ENCODE measurements around the gene CCT6B. TPM values are rescaled to one million over a fixed set of nuclear protein-coding genes. Genes with fewer than 3 reads are reported as not detected.

Gene CCT6B
- total and polyA plus RNA-seq, 12 donors: 2.1 to 14.3 (median 4.7) TPM

- Histone ChIP-seq H3K36me3 (replicated peaks in 1 of 2) (no peaks in the 10 kb centered on the region), H3K4me3 (no peak overlapping the region), H3K9me3 (replicated peaks in 1 of 3) (no peaks in the 10 kb centered on the region), H3K27ac (no peak overlapping the region), H3K27me3 (no peaks in the 10 kb centered on the region), H3K4me1 (replicated peaks in 1 of 2) (no peaks in the 10 kb centered on the region)
- intact Hi-C loops (cut with DNase I): no loop called here
- DNase-seq: no peak
- 44 to 61% (median 46%) methylated on average over 8 to 12 of the region's 12 CpGs for WGBS, 4 donors
- TF ChIP-seq POLR2A (IDR thresholded peaks at IDR 0.05): no peak
- no peak for TF ChIP-seq CTCF (IDR thresholded peaks at IDR 0.05)
These were observed 77.9 kb downstream of the CCT6B start for GRCh38 chr17:34883106-34884000.

- H3K27me3 ChIP-seq: no peaks in the 10 kb centered on the region
- DNase-seq: no peak
- no peaks in the 10 kb centered on the region for H3K9me3 ChIP-seq (replicated peaks in 1 of 3)
- WGBS, 4 donors: 45 to 53% (median 48%) methylated on average over 3 of the region's 3 CpGs
- TF ChIP-seq POLR2A (IDR thresholded peaks at IDR 0.05) (no peak), CTCF (IDR thresholded peaks at IDR 0.05) (no peak)
- no peak overlapping the region for H3K27ac ChIP-seq
- H3K4me3 ChIP-seq: no peak overlapping the region
- no peaks in the 10 kb centered on the region for H3K36me3 ChIP-seq (replicated peaks in 1 of 2)
- H3K4me1 ChIP-seq (replicated peaks in 1 of 2): no peaks in the 10 kb centered on the region
- intact Hi-C loops (cut with DNase I): no loop called here
These were observed 82.1 kb downstream of the CCT6B start for GRCh38 chr17:34879146-34879545.

Other genes starting within 250 kb of the CCT6B start
- gene ZNF830, start 80 bp upstream of the CCT6B start, total RNA-seq: 10 to 100 TPM in 6 of 9 donors, 1 to 10 TPM in 3; 5.9 to 16.9 (median 11.5) TPM
- gene ZNF830, start 80 bp upstream of the CCT6B start, polyA plus RNA-seq: 10 to 100 TPM in 1 of 3 donors, 1 to 10 TPM in 2; 6.1 to 13.4 (median 8.9) TPM
- 10 to 100 TPM; 15.4 to 38.4 (median 29.1) TPM for gene LIG3, start 19.1 kb upstream of the CCT6B start, total RNA-seq
- gene LIG3, start 19.1 kb upstream of the CCT6B start, polyA plus RNA-seq: 10 to 100 TPM in 1 of 3 donors, 1 to 10 TPM in 2; 6.2 to 35.3 (median 7.9) TPM
- 10 to 100 TPM in 8 of 9 donors, 1 to 10 TPM in 1; 5.3 to 24.4 (median 20.8) TPM for gene RFFL, start 102.2 kb upstream of the CCT6B start, total RNA-seq
- 10 to 100 TPM in 1 of 3 donors, 1 to 10 TPM in 2; 2.5 to 14.0 (median 3.2) TPM for gene RFFL, start 102.2 kb upstream of the CCT6B start, polyA plus RNA-seq
- gene RAD51D, start 158.4 kb upstream of the CCT6B start, total RNA-seq: 10 to 100 TPM in 4 of 9 donors, 1 to 10 TPM in 5; 3.3 to 14.3 (median 8.7) TPM
- 1 to 10 TPM; 3.5 to 5.3 (median 3.7) TPM for gene RAD51D, start 158.4 kb upstream of the CCT6B start, polyA plus RNA-seq
- gene FNDC8, start 160.2 kb upstream of the CCT6B start, total RNA-seq: not detected
- not detected for gene FNDC8, start 160.2 kb upstream of the CCT6B start, polyA plus RNA-seq
- gene NLE1, start 180.8 kb upstream of the CCT6B start, total RNA-seq: 10 to 100 TPM in 8 of 9 donors, 1 to 10 TPM in 1; 9.7 to 18.7 (median 15.0) TPM
- 1 to 10 TPM; 5.0 to 7.1 (median 6.7) TPM for gene NLE1, start 180.8 kb upstream of the CCT6B start, polyA plus RNA-seq
- under 1 TPM in 6 of 9 donors, not detected in 3; 0.10 to 0.27 (median 0.15) TPM for gene UNC45B, start 186.4 kb upstream of the CCT6B start, total RNA-seq
- under 1 TPM in 2 of 3 donors, not detected in 1; under 0.01 to 0.02 TPM for gene UNC45B, start 186.4 kb upstream of the CCT6B start, polyA plus RNA-seq
- gene SLC35G3, start 232.9 kb upstream of the CCT6B start, total RNA-seq: not detected
- not detected for gene SLC35G3, start 232.9 kb upstream of the CCT6B start, polyA plus RNA-seq

Measured in adrenal gland (tissue), 12 donors.